ENCODE data around the gene MACROD2.
"Not testable (repeated sequence)": the region's sequence is repeated elsewhere in the genome, so short reads cannot be mapped to it uniquely, and the experiment has no call there.

Gene MACROD2

GRCh38 chr20:15799871-15800270, 1804.6 kb downstream of the MACROD2 start:
- no peak for TF ChIP-seq CTCF (IDR thresholded peaks at IDR 0.05; ENCODE audit: insufficient read depth, low read length, missing control alignments)
- DNase-seq (ENCODE audit: low read depth, low spot score), result no peak
- no peak overlapping the region for H3K4me3 ChIP-seq (ENCODE audit: low read depth, low read length)
- POLR2A ChIA-PET, result no interaction called here
- CTCF ChIA-PET, result no interaction called here

DNA sequence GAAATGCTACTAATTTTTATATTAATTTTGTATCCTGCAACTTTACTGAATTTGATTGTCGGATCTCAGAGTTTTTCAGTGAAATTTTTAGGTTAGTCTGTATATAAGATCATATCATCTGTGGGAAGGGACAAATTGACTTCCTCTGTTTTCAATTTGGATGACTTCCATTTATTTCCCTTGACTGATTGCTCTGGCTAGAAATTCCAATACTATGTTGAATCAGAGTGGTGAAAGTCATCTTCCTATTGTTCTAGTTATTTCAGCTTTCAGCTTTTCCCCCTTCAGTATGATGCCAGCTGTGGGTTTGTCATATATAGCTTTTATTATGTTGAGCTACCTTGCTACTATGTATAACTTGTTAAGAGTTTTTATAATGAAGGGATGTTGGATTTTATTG, 1806.7 kb downstream of the MACROD2 start:
- POLR2A ChIA-PET, result no interaction called here
- no peak for TF ChIP-seq CTCF (IDR thresholded peaks at IDR 0.05; ENCODE audit: insufficient read depth, low read length, missing control alignments)
- H3K4me3 ChIP-seq (ENCODE audit: low read depth, low read length), result no peak overlapping the region
- no peak for DNase-seq (ENCODE audit: low read depth, low spot score)
- CTCF ChIA-PET, result no interaction called here

DNA sequence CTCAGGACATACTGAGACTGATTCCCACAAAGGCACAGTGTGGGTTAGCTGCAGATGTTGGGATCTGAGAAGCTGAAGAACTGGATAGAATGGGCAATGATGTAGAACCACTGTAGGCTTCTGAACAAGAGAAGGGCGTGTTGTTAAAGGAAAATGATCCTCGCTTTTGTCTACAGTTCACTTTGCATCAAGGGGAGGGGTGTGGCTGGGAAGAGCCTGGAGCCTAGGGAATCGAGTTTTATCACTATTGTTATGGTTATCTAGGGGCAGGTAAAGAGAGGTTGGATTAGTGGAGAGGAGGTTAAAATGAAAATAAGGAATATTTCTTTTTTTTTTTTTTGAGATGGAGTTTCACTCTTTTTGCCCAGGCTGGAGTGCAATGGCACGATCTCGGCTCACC, 1809.8 kb downstream of the MACROD2 start:
- no peak for DNase-seq (ENCODE audit: low read depth, low spot score)
- H3K4me3 ChIP-seq (ENCODE audit: low read depth, low read length), result no peak overlapping the region
- ChIA-PET POLR2A (no interaction called here), CTCF (no interaction called here)
- TF ChIP-seq CTCF (IDR thresholded peaks at IDR 0.05; ENCODE audit: insufficient read depth, low read length, missing control alignments), result no peak

DNA sequence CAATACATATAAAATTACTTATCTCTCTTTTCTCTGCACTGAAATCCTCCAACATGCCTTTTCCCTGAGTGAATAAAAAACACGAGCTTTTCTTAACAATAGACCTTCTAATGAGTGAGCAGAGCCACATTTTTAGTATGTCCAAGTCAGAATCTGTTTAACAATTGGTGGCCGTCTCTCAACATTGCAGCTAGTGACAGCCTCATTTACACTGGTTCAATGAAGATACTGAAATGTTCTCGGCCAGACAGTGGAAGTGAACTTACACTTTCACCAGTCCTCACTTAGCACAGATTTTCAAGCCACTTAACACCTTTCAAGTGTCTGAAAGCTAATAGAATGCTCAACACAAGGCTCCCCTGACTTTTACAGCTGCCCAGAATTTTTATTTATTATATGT, 1810.8 kb downstream of the MACROD2 start:
- ChIA-PET POLR2A (no interaction called here), CTCF (no interaction called here)
- DNase-seq (ENCODE audit: low read depth, low spot score), result no peak
- H3K4me3 ChIP-seq (ENCODE audit: low read depth, low read length), result no peak overlapping the region
- TF ChIP-seq CTCF (IDR thresholded peaks at IDR 0.05; ENCODE audit: insufficient read depth, low read length, missing control alignments), result no peak

- no peak for TF ChIP-seq CTCF (IDR thresholded peaks at IDR 0.05; ENCODE audit: insufficient read depth, low read length, missing control alignments)
- CTCF ChIA-PET, result no interaction called here
- POLR2A ChIA-PET, result no interaction called here
- no peak for DNase-seq (ENCODE audit: low read depth, low spot score)
- no peak overlapping the region for H3K4me3 ChIP-seq (ENCODE audit: low read depth, low read length)
Observed at GRCh38 chr20:15807271-15807670, 1812.0 kb downstream of the MACROD2 start.

DNA sequence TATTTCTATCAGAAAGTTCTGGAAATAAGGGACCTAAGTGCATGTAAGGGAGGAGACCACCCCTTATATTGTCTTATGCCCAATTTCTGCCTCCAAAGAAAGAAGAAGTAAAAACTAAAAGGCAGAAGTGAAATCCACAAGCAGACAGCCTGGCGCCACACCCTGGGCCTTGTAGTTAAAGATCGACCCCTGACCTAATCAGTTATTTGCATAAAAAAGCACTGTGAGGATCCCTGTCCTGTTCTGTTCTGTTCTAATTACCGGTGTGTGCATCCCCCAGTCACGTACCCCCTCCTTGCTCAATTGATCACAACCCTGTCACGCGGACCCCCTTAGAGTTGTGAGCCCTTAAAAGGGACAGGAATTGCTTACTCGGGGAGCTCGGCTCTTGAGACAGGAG, 1812.5 kb downstream of the MACROD2 start:
- POLR2A ChIA-PET; H3K4me3 ChIP-seq (ENCODE audit: low read depth, low read length); DNase-seq (ENCODE audit: low read depth, low spot score); CTCF ChIA-PET: not testable (repeated sequence)

DNA sequence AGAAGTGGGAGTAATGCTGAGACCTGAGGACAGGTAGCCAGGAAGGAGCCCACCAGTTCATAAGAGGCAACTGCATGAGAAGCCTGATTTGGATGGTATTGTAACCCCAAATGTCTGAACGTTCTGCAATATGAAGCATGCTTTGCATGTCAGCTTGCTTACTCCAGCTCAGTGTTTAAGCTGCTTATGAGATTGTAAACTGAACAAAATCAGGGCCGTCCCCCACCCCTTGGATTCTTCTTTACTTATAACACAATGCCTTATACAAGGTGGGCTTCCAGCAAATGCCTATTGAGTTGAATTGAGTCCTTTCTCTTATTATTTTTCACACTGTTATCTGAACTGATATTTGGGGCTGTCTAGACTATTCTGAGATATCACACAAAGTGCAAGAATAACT, 1816.6 kb downstream of the MACROD2 start:
- no peak for DNase-seq (ENCODE audit: low read depth, low spot score)
- POLR2A ChIA-PET, result no interaction called here

More for the DNA sequence above, 1816.6 kb downstream of the MACROD2 start:
- CTCF ChIA-PET, result no interaction called here
- H3K4me3 ChIP-seq (ENCODE audit: low read depth, low read length), result no peak overlapping the region
- TF ChIP-seq CTCF (IDR thresholded peaks at IDR 0.05; ENCODE audit: insufficient read depth, low read length, missing control alignments), result no peak
